GM19240 (cell line): ENCODE results near the gene EVC2.
"Not testable (repeated sequence)": the region's sequence is repeated elsewhere in the genome, so short reads cannot be mapped to it uniquely, and the experiment has no call there.

Experiments
- DNase-seq: peaks from one replicate; pipeline ENCODE4 v3.0.0; 2011; ENCODE audit warnings: low spot score; ENCODE audit not compliant: insufficient read length

The EVC2 gene

GRCh38 chr4:5631352-5632065 lies 76.8 kb downstream of the EVC2 start:
- no peak for DNase-seq

- DNase-seq, result no peak
Observed at GRCh38 chr4:5630762-5631161, 77.6 kb downstream of the EVC2 start.

- no peak for DNase-seq
Observed at GRCh38 chr4:5629542-5629941, 78.8 kb downstream of the EVC2 start.

GRCh38 chr4:5626913-5627312 lies 81.4 kb downstream of the EVC2 start:
- DNase-seq, result no peak

- no peak for DNase-seq
Observed at GRCh38 chr4:5622596-5622995, 85.8 kb downstream of the EVC2 start.

GRCh38 chr4:5619913-5620625 lies 88.3 kb downstream of the EVC2 start:
- DNase-seq, result no peak

GRCh38 chr4:5618051-5618960 lies 90.1 kb downstream of the EVC2 start:
- no peak for DNase-seq

GRCh38 chr4:5616331-5616950 lies 91.9 kb downstream of the EVC2 start:
- no peak for DNase-seq

- no peak for DNase-seq
Observed at GRCh38 chr4:5615496-5616075, 92.8 kb downstream of the EVC2 start.

GRCh38 chr4:5611750-5612149 lies 96.6 kb downstream of the EVC2 start:
- DNase-seq, result no peak

- no peak for DNase-seq
Observed at GRCh38 chr4:5609306-5610007, 98.9 kb downstream of the EVC2 start.

- DNase-seq, result not testable (repeated sequence)
Observed at GRCh38 chr4:5593828-5594227, 114.5 kb downstream of the EVC2 start.

- no peak for DNase-seq
Observed at GRCh38 chr4:5592272-5592671, 116.1 kb downstream of the EVC2 start.

- DNase-seq, result no peak
Observed at GRCh38 chr4:5589495-5589894, 118.9 kb downstream of the EVC2 start.

GRCh38 chr4:5588046-5588445 lies 120.3 kb downstream of the EVC2 start:
- DNase-seq, result no peak

GRCh38 chr4:5575941-5576340 lies 132.4 kb downstream of the EVC2 start:
- DNase-seq, result no peak

- DNase-seq, result no peak
Observed at GRCh38 chr4:5574386-5574785, 134.0 kb downstream of the EVC2 start.

- DNase-seq, result no peak
Observed at GRCh38 chr4:5573965-5574364, 134.4 kb downstream of the EVC2 start.

- DNase-seq, result no peak
Observed at GRCh38 chr4:5572751-5573150, 135.6 kb downstream of the EVC2 start.

GRCh38 chr4:5572114-5572513 lies 136.2 kb downstream of the EVC2 start:
- DNase-seq, result no peak

GRCh38 chr4:5571646-5572045 lies 136.7 kb downstream of the EVC2 start:
- DNase-seq, result no peak
